ENCODE measurements around the gene CDH13. TPM values are rescaled to one million over a fixed set of nuclear protein-coding genes. Genes with fewer than 3 reads are reported as not detected.

CDH13 gene
- total and polyA plus RNA-seq, 9 donors: 1.9 to 34.2 (median 4.8) TPM

GRCh38 chr16:83633286-83633685 lies 1006.5 kb downstream of the CDH13 start:
- Histone ChIP-seq H3K4me3 (no peak overlapping the region), H3K4me1 (ENCODE audit: insufficient read depth) (no peaks in the 10 kb centered on the region), H3K27ac (no peak overlapping the region), H3K27me3 (no peaks in the 10 kb centered on the region), H3K36me3 (no peaks in the 10 kb centered on the region), H3K9me3 (no peaks in the 10 kb centered on the region)
- no peak for TF ChIP-seq CTCF (IDR thresholded peaks at IDR 0.05)
- TF ChIP-seq POLR2A (IDR thresholded peaks at IDR 0.05): no peak
- no peak for TF ChIP-seq EP300 (IDR thresholded peaks at IDR 0.05)
- DNase-seq: no peak
- WGBS, 3 donors: 80 to 88% (median 83%) methylated on average over 9 of the region's 9 CpGs
- intact Hi-C loops (cut with DNase I): no loop called here

GRCh38 chr16:83648347-83648746 lies 1021.6 kb downstream of the CDH13 start:
- H3K27me3 ChIP-seq: no peaks in the 10 kb centered on the region
- H3K36me3 ChIP-seq: no peaks in the 10 kb centered on the region
- no peak for DNase-seq
- no peak overlapping the region for H3K27ac ChIP-seq
- no peak overlapping the region for H3K4me3 ChIP-seq
- no peaks in the 10 kb centered on the region for H3K9me3 ChIP-seq
- H3K4me1 ChIP-seq (ENCODE audit: insufficient read depth): no peaks in the 10 kb centered on the region
- intact Hi-C loops (cut with DNase I): no loop called here
- no peak for TF ChIP-seq CTCF (IDR thresholded peaks at IDR 0.05)
- TF ChIP-seq EP300 (IDR thresholded peaks at IDR 0.05): no peak
- no peak for TF ChIP-seq POLR2A (IDR thresholded peaks at IDR 0.05)
- WGBS, 3 donors: 45 to 58% (median 52%) methylated on average over 5 of the region's 5 CpGs

GRCh38 chr16:83651871-83652270 lies 1025.1 kb downstream of the CDH13 start:
- no peak for TF ChIP-seq POLR2A (IDR thresholded peaks at IDR 0.05)
- no peak for TF ChIP-seq CTCF (IDR thresholded peaks at IDR 0.05)
- TF ChIP-seq EP300 (IDR thresholded peaks at IDR 0.05): no peak
- DNase-seq: no peak
- Histone ChIP-seq H3K4me3 (no peak overlapping the region), H3K36me3 (no peaks in the 10 kb centered on the region), H3K4me1 (ENCODE audit: insufficient read depth) (no peaks in the 10 kb centered on the region), H3K27ac (no peak overlapping the region), H3K27me3 (no peaks in the 10 kb centered on the region), H3K9me3 (no peaks in the 10 kb centered on the region)
- intact Hi-C loops (cut with DNase I): no loop called here
- WGBS, 3 donors: 77 to 86% (median 81%) methylated on average over 8 of the region's 8 CpGs

GRCh38 chr16:83652943-83653342 lies 1026.2 kb downstream of the CDH13 start:
- Histone ChIP-seq H3K9me3 (no peaks in the 10 kb centered on the region), H3K36me3 (no peaks in the 10 kb centered on the region), H3K4me3 (no peak overlapping the region), H3K27me3 (no peaks in the 10 kb centered on the region), H3K4me1 (ENCODE audit: insufficient read depth) (no peaks in the 10 kb centered on the region), H3K27ac (no peak overlapping the region)
- intact Hi-C loops (cut with DNase I): no loop called here
- WGBS, 3 donors: 76 to 79% (median 78%) methylated on average over 9 of the region's 9 CpGs
- no peak for TF ChIP-seq CTCF (IDR thresholded peaks at IDR 0.05)
- TF ChIP-seq EP300 (IDR thresholded peaks at IDR 0.05): no peak
- TF ChIP-seq POLR2A (IDR thresholded peaks at IDR 0.05): no peak
- no peak for DNase-seq

GRCh38 chr16:83653785-83654184 lies 1027.0 kb downstream of the CDH13 start:
- no peaks in the 10 kb centered on the region for H3K27me3 ChIP-seq
- WGBS, 3 donors: 14 to 51% (median 22%) methylated on average over 6 of the region's 6 CpGs
- no peak overlapping the region for H3K4me3 ChIP-seq
- TF ChIP-seq EP300 (IDR thresholded peaks at IDR 0.05): no peak
- TF ChIP-seq POLR2A (IDR thresholded peaks at IDR 0.05): no peak
- TF ChIP-seq CTCF (IDR thresholded peaks at IDR 0.05): no peak
- no peaks in the 10 kb centered on the region for H3K9me3 ChIP-seq
- H3K27ac ChIP-seq: no peak overlapping the region
- no peaks in the 10 kb centered on the region for H3K4me1 ChIP-seq (ENCODE audit: insufficient read depth)
- no peaks in the 10 kb centered on the region for H3K36me3 ChIP-seq
- no peak for DNase-seq
- intact Hi-C loops (cut with DNase I): no loop called here
